ENCODE results near the gene LTBR.
"Not testable (repeated sequence)": the region's sequence is repeated elsewhere in the genome, so short reads cannot be mapped to it uniquely, and the experiment has no call there.

Gene LTBR

DNA sequence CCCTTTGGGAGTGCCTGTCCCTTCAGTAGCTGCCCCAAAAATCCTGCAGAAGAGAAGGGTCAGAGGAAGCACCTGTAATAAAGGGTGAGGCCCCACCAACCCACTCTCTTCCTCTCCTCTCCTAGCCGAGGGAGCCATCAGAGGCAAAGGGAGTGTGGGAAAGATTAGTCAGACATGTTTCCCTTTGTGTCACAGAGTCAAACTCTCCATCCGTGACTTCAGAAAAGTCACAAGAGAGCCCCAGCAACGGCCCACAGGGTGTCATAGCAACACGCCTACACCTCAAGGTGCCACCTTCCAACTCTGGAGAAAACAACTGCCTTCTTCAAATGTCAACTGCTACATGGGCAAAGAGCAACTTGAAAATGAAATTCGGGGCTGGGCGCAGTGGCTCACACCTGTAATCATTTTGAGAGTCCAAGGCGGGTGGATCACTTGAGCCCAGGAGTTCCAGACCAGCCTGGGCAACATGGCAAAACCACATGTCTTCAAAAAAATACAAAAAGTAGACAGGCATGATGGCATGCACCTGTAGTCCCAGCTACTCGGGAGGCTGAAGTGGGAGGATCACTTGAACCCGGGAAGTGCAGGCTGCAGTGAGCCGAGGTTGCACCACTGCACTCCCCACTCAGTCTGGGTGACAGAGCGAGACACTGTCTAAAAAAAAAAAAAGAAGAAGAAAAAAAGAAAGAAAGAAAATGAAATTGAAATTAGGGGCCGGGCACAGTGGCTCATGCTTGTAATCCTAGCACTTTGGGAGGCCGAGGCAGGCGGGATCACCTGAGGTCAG is 43.1 kb downstream of the LTBR start:
- no peak for DNase-seq (ENCODE audit: low read depth)
- TF ChIP-seq CTCF (conservative IDR thresholded peaks at IDR 0.05; ENCODE audit: control insufficient read depth, insufficient read depth, low read depth, low read length), result no peak
- H3K4me3 ChIP-seq (ENCODE audit: control insufficient read depth, low read depth, low read length), result no peak overlapping the region

- not testable (repeated sequence) for DNase-seq (ENCODE audit: low read depth); H3K4me3 ChIP-seq (ENCODE audit: control insufficient read depth, low read depth, low read length)
Measured at GRCh38 chr12:6427796-6428195, 43.8 kb downstream of the LTBR start.

GRCh38 chr12:6428326-6428725 is 44.4 kb downstream of the LTBR start:
- DNase-seq (ENCODE audit: low read depth), result no peak
- TF ChIP-seq CTCF (conservative IDR thresholded peaks at IDR 0.05; ENCODE audit: control insufficient read depth, insufficient read depth, low read depth, low read length), result no peak
- H3K4me3 ChIP-seq (ENCODE audit: control insufficient read depth, low read depth, low read length), result no peak overlapping the region

GRCh38 chr12:6430124-6430989 is 46.4 kb downstream of the LTBR start:
- peak overlapping the region; percentile 18 for H3K4me3 ChIP-seq (ENCODE audit: control insufficient read depth, low read depth, low read length)
- DNase-seq (ENCODE audit: low read depth), result peak; percentile 99
- TF ChIP-seq CTCF (conservative IDR thresholded peaks at IDR 0.05; ENCODE audit: control insufficient read depth, insufficient read depth, low read depth, low read length), result no peak

GRCh38 chr12:6432991-6433390 is 49.0 kb downstream of the LTBR start:
- H3K4me3 ChIP-seq (ENCODE audit: control insufficient read depth, low read depth, low read length), result no peak overlapping the region
- no peak for DNase-seq (ENCODE audit: low read depth)
- no peak for TF ChIP-seq CTCF (conservative IDR thresholded peaks at IDR 0.05; ENCODE audit: control insufficient read depth, insufficient read depth, low read depth, low read length)

GRCh38 chr12:6434205-6435140 is 50.5 kb downstream of the LTBR start:
- H3K4me3 ChIP-seq (ENCODE audit: control insufficient read depth, low read depth, low read length), result no peak overlapping the region
- no peak for TF ChIP-seq CTCF (conservative IDR thresholded peaks at IDR 0.05; ENCODE audit: control insufficient read depth, insufficient read depth, low read depth, low read length)
- DNase-seq (ENCODE audit: low read depth), result no peak

Data from fibroblast of mammary gland (primary cell).